C4-2B (cell line): ENCODE measurements around the gene ZEB2.

Source experiments
- ZFX ChIP-seq: fragments of 450-650 bp; IDR thresholded peaks from 2 replicates; pipeline ENCODE4 v1.6.1; 2017
- TF ChIP-seq, protein P1 (sequence below): fragments of 450-650 bp; conservative IDR thresholded peaks from 2 replicates; pipeline ENCODE4 v1.5.1; 2017; ENCODE audit warnings: mild to moderate bottlenecking

DNA sequence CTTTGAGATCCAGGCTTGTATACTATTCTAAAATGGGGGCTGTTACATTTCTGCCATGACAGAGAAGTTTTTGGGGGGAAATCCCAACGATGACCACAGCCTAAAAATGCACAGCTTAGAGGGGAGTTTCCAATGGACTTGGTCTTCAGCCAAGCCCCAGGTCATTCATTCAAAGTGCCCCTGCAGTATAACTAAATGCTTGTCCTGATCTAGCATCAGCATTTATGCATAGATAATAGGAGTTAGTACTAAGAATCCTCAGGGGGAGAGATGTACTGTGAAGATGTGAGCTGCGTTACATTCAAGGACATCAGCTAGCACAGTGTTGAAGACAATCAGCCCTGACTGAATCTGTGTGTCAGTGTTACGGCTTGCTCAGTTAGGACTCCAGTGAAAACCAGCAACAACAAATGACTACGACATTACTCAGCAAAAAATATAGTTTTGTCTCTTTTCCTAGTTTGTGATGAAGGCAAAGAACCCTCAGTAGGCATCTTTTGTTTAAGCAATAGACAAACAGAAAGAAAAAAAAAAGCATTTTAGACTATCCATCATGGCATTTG is 160.9 kb downstream of the ZEB2 start:
- TF ChIP-seq, protein P1, sequence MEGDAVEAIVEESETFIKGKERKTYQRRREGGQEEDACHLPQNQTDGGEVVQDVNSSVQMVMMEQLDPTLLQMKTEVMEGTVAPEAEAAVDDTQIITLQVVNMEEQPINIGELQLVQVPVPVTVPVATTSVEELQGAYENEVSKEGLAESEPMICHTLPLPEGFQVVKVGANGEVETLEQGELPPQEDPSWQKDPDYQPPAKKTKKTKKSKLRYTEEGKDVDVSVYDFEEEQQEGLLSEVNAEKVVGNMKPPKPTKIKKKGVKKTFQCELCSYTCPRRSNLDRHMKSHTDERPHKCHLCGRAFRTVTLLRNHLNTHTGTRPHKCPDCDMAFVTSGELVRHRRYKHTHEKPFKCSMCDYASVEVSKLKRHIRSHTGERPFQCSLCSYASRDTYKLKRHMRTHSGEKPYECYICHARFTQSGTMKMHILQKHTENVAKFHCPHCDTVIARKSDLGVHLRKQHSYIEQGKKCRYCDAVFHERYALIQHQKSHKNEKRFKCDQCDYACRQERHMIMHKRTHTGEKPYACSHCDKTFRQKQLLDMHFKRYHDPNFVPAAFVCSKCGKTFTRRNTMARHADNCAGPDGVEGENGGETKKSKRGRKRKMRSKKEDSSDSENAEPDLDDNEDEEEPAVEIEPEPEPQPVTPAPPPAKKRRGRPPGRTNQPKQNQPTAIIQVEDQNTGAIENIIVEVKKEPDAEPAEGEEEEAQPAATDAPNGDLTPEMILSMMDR = no peak
- TF ChIP-seq ZFX = no peak
